OCI-LY3 (cell line): ENCODE measurements around the gene HNRNPA3.

Experiments used
- H2AFZ ChIP-seq: fragments of 200-600, 300-600 bp; shearing (Covaris generic); 2 replicates; pipeline ENCODE4 v1.6.0; 2014; ENCODE audit warnings: antibody characterized with exemption, low read depth, low read length
- H3K27ac ChIP-seq: fragments of 200-600, 300-600 bp; sonication (generic); 2 replicates; pipeline ENCODE4 v1.5.1; 2014; ENCODE audit warnings: mild to moderate bottlenecking, low read length, moderate library complexity, mixed read lengths
- H3K27me3 ChIP-seq: fragments of 200-600, 300-600 bp; sonication (generic); 2 replicates; pipeline ENCODE4 v1.6.1; 2014; ENCODE audit warnings: low read depth, low read length, mixed read lengths
- H3K36me3 ChIP-seq: fragments of 200-600, 300-600 bp; sonication (generic); replicated peaks from 2 replicates; pipeline ENCODE3; 2014; ENCODE audit warnings: low read depth, low read length, mixed read lengths
- H3K4me1 ChIP-seq: fragments of 300-600, 200-600 bp; sonication (generic); 2 replicates; pipeline ENCODE4 v1.6.1; 2014; ENCODE audit warnings: low read length, mixed read lengths
- H3K4me2 ChIP-seq: fragments of 200-600, 300-600 bp; sonication (generic); 2 replicates; pipeline ENCODE4 v1.6.1; 2014; ENCODE audit warnings: low read length, mixed read lengths
- H3K4me3 ChIP-seq: fragments of 300-600, 200-600 bp; sonication (generic); 2 replicates; pipeline ENCODE4 v1.5.1; 2014; ENCODE audit warnings: antibody characterized with exemption, mild to moderate bottlenecking, low read length, moderate library complexity
- H3K79me2 ChIP-seq: fragments of 300-600, 200-600 bp; shearing (Covaris generic); 2 replicates; pipeline ENCODE4 v1.6.1; 2014; ENCODE audit warnings: mild to moderate bottlenecking, low read length, mixed read lengths
- H3K9ac ChIP-seq: fragments of 300-600, 200-600 bp; shearing (Covaris generic); 2 replicates; pipeline ENCODE4 v1.6.0; 2014; ENCODE audit warnings: mild to moderate bottlenecking, low read length, moderate library complexity
- H3K9me3 ChIP-seq: fragments of 200-600, 300-600 bp; shearing (Covaris generic); 2 replicates; pipeline ENCODE4 v1.6.1; 2014; ENCODE audit warnings: low read length, mixed read lengths; ENCODE audit not compliant: insufficient read depth
- H4K20me1 ChIP-seq: fragments of 200-600, 300-600 bp; sonication (generic); 2 replicates; pipeline ENCODE4 v1.6.1; 2016; ENCODE audit warnings: low read length, mixed read lengths; ENCODE audit not compliant: insufficient read depth
- CTCF ChIP-seq: fragments of 200-600, 300-600 bp; sonication (generic); IDR thresholded peaks from 2 replicates; pipeline ENCODE4 v1.5.1; 2014; ENCODE audit warnings: antibody characterized with exemption, low read length, low read depth
- EZH2phosphoT487 ChIP-seq: fragments of 200-600 bp; shearing (Covaris generic); IDR thresholded peaks from 2 replicates; pipeline ENCODE4 v1.6.1; 2018; ENCODE audit warnings: antibody characterized with exemption, mixed run types, low read depth

The HNRNPA3 gene

GRCh38 chr2:177231270-177231669 lies 18.7 kb downstream of the HNRNPA3 start:
- peaks cover 12% of the 10 kb centered on the region for H4K20me1 ChIP-seq
- H3K36me3 ChIP-seq, result peaks cover 36% of the 10 kb centered on the region
- TF ChIP-seq CTCF, result no peak
- TF ChIP-seq EZH2phosphoT487, result no peak
- no peak overlapping the region for H2AFZ ChIP-seq
- H3K4me2 ChIP-seq, result no peak overlapping the region
- no peak overlapping the region for H3K27ac ChIP-seq
- H3K9me3 ChIP-seq, result no peaks in the 10 kb centered on the region
- H3K27me3 ChIP-seq, result no peaks in the 10 kb centered on the region
- H3K4me3 ChIP-seq, result no peak overlapping the region
- no peaks in the 10 kb centered on the region for H3K4me1 ChIP-seq
- peaks cover 10% of the 10 kb centered on the region for H3K79me2 ChIP-seq
- H3K9ac ChIP-seq, result no peak overlapping the region

GRCh38 chr2:177232098-177232704 lies 19.6 kb downstream of the HNRNPA3 start:
- no peak overlapping the region for H3K4me2 ChIP-seq
- H2AFZ ChIP-seq, result no peak overlapping the region
- H4K20me1 ChIP-seq, result peaks cover 16% of the 10 kb centered on the region
- no peak overlapping the region for H3K9ac ChIP-seq
- H3K36me3 ChIP-seq, result peaks cover 36% of the 10 kb centered on the region
- no peaks in the 10 kb centered on the region for H3K9me3 ChIP-seq
- H3K79me2 ChIP-seq, result peaks cover 18% of the 10 kb centered on the region
- H3K4me3 ChIP-seq, result no peak overlapping the region
- H3K27me3 ChIP-seq, result no peaks in the 10 kb centered on the region
- TF ChIP-seq EZH2phosphoT487 (no peak), CTCF (no peak)
- no peak overlapping the region for H3K27ac ChIP-seq
- no peaks in the 10 kb centered on the region for H3K4me1 ChIP-seq

- H3K36me3 ChIP-seq, result peaks cover 36% of the 10 kb centered on the region
- no peak overlapping the region for H3K27ac ChIP-seq
- H3K79me2 ChIP-seq, result peaks cover 39% of the 10 kb centered on the region
Observed at GRCh38 chr2:177234267-177234666, 21.7 kb downstream of the HNRNPA3 start.

More at GRCh38 chr2:177234267-177234666, 21.7 kb downstream of the HNRNPA3 start:
- no peaks in the 10 kb centered on the region for H3K9me3 ChIP-seq
- no peaks in the 10 kb centered on the region for H3K27me3 ChIP-seq
- peaks cover 29% of the 10 kb centered on the region for H4K20me1 ChIP-seq
- no peak overlapping the region for H3K4me2 ChIP-seq
- TF ChIP-seq CTCF (no peak), EZH2phosphoT487 (no peak)
- no peak overlapping the region for H3K9ac ChIP-seq
- H3K4me3 ChIP-seq, result no peak overlapping the region
- H3K4me1 ChIP-seq, result no peaks in the 10 kb centered on the region; the same call in 1 of the 2 replicates
- no peak overlapping the region for H2AFZ ChIP-seq
